ENCODE results near the gene TAGLN.

Gene TAGLN

GRCh38 chr11:117217141-117218084 lies 18.2 kb downstream of the TAGLN start:
- DNase-seq = no peak

- no peak for DNase-seq
These were observed 19.2 kb downstream of the TAGLN start for GRCh38 chr11:117218133-117218915.

- DNase-seq = no peak
These were observed 19.8 kb downstream of the TAGLN start for GRCh38 chr11:117219001-117219400.

DNA sequence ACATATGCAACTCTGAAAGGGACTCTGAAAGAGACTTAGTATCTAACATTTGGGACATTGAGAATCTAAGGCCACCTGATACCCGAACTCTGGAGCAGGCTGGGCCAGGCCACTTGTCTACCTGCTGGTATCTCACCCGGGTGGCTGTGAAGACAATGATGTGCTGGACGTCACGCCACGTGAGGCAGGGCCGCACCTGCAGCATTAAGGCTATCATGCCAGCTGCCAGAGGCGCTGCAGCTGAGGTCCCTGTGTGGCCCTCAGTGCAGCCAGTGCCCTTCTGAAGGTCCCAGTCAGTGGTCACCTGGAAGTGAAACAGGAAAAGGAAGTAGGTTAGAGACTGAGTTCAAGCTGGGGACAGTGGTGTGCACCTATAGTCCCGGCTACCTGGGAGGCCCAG lies 20.3 kb downstream of the TAGLN start:
- DNase-seq = no peak

- no peak for DNase-seq
These were observed 20.8 kb downstream of the TAGLN start for GRCh38 chr11:117219995-117220394.

DNA sequence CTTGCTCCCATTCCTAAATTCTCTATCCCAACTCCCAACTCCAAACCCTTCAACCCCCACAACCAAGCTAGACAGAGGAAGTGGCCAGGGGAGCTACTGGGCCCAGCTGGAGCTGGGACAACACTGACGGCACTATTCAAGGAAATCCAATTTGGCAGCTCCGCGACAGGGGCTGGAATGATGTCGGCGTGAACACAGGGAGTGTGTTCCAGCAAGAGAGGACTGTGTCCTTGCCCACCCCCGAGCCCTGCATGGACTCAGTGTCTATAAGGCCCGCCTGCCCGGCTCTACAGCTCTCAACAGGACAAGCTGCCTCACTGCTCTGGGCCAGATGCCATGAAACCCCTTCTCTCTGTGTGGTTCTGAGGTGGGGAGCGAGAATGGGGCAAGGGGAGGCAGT lies 21.4 kb downstream of the TAGLN start:
- no peak for DNase-seq

DNA sequence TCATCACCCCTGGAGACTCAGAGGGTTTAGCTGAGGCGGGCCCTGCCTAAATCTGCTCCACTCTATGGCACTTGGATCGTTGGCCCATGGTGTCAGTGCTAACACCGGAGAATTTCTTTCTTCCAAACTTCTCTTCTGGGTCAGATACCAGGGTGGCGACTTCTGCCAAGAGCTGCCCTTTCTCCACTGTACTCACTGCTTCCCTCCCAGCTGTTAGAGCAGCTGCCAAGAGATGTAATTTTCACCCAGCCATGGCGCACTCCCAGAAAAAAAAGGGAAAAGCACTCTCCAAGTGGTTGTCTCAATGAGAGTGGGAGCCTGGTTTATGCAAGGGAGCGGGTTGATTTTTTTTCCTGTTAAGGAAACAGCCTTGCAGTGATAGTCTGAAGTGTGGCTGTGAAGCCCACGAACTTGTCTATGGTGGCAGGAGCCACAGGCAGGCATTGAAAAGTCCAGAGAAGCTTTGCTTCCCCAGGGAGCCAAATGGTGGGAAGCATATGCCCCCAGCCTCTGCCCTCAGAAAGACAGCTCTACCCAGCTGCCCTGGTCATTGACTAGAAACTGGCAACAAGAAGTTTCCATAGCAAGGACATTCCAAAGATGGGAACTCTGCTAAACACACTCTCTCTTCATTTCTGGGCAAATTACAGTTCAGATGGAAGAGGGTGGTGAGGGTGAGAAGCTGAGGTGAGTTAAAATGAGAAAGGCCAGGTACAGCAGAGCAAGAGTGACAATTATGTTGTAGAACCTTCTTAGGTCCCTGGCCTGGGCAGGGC lies 22.0 kb downstream of the TAGLN start:
- no peak for DNase-seq

- no peak for DNase-seq
These were observed 22.8 kb downstream of the TAGLN start for GRCh38 chr11:117221775-117222517.

DNA sequence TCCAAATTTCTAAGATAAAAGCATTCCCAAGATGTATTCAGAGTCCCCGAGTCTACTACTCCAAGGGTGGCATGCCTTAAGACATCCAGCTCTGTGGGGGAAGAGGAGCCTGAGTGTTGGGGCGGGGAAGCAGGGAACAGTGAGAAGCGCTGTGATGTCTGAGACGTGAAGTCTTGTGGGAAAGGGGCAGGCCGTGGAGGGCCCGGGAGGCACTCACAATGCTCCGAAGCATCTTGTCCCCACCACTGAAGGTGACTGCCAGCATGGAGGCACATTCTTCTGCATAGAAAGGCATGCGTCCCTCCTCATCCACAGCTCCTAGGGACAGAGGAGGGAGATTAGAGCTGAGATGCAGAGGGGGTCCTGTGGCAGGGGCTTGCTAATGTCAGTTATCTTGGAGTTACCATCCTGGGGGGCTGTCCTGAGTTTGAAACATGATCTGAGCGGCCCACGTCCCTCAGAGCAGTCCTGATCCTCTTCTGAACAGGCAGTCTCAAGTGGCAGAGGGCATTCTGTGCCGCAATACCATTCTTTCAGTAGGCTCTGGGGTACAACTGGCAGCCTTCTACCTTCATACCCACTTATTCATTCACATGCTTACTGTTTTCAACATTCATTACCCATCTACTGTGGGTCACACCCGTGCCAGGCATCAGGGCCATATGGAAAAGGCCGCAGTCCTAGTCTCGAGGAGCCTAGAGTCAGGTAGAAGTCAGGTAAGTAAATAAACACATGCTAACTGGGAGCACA lies 24.0 kb downstream of the TAGLN start:
- DNase-seq = no peak

- no peak for DNase-seq
These were observed 24.8 kb downstream of the TAGLN start for GRCh38 chr11:117223741-117224689.

GRCh38 chr11:117225553-117226170 lies 26.5 kb downstream of the TAGLN start:
- no peak for DNase-seq

DNA sequence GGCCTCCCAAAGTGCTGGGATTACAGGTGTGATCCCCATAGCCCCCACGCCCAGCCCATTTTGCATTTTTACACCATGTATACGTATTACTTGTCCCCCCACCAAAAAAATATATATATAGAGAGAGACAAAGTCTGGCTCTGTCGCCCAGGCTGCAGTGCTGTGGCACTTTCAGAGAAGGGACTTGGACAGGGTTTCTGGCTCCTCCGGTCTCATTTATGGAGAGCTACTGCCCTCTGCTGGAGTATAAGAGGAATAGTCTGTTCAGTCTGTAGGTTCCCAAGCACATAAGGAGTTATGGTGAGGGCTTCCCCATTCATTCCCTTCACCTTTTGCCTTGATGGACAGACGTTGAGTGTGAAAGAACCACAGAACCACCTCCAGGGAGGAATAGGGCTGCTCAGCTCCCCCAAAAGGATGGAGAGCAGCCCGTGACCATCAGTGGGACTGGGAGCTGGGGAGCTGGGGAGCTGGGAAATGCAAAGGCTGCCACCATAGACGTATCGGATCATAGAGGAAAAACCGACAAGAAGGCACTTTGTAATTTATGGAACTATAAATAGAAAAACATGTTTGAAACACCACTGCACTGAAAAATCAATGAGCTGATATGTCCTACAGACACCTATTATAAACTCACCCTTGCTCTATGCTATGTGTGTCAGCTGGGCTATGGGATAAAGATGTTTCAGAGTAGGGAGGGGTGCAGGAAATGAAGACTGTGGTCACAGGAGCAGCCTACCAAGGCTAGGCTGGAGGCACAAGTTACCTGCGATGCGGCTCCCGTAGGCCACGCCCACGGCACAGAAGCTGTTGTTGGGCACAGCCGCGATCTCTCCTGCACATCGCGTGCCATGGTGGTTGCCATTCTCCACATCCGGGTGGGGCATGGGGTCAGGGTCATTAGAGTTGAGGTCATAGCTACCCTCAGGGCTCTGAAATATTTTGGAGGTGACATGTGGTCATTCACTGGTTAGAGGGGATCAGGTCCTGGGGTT lies 27.5 kb downstream of the TAGLN start:
- DNase-seq = peak; percentile 84

- DNase-seq = no peak
These were observed 28.9 kb downstream of the TAGLN start for GRCh38 chr11:117228091-117228490.

DNA sequence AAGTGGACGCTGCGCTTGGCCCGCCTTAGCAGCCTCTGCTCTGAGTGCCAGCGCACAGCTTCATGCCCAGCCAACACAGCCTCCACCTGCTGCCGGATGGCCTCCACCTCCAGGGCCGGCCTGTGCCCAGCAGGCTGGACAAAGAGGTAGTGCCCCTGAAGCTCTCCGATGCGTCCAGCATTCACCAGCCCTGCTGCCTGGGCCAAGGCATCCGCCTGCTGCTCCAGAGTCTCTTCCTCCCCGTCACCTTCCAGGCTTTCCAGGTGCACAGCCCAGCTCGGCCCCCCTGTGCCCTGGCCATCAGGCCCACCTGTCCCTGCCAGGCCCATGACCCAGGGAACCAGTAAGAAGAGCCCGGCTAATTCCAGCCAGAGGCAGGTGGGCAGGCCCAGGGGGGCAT lies 30.2 kb downstream of the TAGLN start:
- DNase-seq = no peak

DNA sequence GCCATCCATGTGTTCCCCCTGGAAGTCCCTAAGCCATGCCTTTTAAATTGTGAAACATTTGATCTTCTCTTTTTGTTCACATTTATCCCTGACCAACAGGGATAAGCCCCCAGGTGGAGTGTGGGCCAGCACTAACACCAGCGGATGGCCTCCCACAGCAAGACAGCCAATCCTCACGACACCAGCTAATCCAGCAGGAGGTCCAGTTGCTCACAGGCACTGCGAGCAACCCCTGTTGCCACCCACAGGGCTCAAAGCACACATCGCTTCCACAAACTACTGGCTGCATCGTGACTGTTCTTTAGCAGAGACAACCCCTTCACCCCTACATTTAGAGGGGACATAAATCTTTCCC lies 30.7 kb downstream of the TAGLN start:
- no peak for DNase-seq

- DNase-seq = no peak
These were observed 31.3 kb downstream of the TAGLN start for GRCh38 chr11:117230286-117230961.

- DNase-seq = no peak
These were observed 32.0 kb downstream of the TAGLN start for GRCh38 chr11:117230999-117231841.

DNA sequence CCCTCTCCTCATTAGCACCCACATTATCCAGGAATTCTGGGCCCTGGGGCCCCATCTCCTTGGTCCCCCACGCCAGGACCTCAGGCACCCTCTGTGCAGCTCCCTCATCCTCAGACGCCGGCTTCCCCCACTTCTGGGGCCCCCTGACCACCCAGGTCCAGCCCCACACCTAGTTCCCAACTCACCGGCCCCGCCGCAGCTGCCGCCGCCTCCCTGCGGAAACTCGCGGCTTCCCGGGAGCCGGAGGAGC lies 32.6 kb downstream of the TAGLN start, which contains the start of gene PCSK7:
TSS of gene PCSK7 (minus strand) at position 232 of the 250 bp plus-strand sequence. CDS start 2,229 bp downstream, outside the sequence.
- no peak for DNase-seq
